ENCODE measurements around the gene SERPINA3. TPM values are rescaled to one million over a fixed set of nuclear protein-coding genes. Genes with fewer than 3 reads are reported as not detected.

The SERPINA3 gene
- total RNA-seq, 1 donor from 2014 or later = 33.9 TPM

DNA sequence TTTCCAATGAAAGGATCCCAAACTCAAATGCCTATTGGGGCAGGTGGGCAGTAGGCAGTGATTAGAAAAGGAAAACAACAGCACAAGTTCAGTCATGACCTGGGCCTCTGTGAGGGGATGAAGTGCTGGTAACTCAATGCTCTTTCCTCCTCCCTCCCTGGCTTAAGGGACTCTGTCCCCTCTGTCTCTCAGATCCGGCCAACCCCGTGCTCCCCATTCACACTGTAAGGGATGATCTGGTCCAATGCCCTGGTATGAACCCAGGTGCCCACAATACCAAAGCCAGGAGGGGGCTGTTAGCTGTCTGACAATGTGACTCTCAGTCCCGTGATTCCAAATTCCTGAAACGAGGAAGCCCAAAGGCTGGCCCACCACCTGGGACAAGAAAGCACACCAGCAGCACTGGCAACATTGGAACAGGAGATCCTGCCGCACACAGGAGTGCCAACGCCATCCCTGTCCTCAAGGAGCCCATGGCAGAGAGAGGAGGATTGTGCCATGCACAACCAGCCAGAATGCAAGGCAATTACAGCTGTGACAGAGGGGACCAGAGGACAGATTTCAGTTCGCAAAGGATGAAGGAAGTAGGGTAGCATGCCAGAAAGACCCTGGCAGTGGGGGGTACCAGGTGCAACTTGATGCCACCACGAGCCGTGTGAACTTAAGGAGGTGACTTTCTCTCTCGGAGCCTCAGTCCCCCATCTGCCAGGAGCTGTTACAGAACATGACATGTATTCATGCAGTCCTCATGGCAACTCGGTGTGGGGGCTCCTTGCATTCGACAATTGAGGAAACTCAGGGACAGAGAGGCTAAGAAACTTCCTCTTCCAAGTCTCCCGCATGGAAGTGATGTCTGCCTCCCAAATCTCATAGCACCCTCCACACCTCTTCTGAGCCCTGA, 37.6 kb downstream of the SERPINA3 start:
- H3K36me3 ChIP-seq (ENCODE audit: control insufficient read depth, insufficient read depth, low read length) = no peaks in the 10 kb centered on the region
- TF ChIP-seq, protein P1, sequence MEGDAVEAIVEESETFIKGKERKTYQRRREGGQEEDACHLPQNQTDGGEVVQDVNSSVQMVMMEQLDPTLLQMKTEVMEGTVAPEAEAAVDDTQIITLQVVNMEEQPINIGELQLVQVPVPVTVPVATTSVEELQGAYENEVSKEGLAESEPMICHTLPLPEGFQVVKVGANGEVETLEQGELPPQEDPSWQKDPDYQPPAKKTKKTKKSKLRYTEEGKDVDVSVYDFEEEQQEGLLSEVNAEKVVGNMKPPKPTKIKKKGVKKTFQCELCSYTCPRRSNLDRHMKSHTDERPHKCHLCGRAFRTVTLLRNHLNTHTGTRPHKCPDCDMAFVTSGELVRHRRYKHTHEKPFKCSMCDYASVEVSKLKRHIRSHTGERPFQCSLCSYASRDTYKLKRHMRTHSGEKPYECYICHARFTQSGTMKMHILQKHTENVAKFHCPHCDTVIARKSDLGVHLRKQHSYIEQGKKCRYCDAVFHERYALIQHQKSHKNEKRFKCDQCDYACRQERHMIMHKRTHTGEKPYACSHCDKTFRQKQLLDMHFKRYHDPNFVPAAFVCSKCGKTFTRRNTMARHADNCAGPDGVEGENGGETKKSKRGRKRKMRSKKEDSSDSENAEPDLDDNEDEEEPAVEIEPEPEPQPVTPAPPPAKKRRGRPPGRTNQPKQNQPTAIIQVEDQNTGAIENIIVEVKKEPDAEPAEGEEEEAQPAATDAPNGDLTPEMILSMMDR (IDR thresholded peaks at IDR 0.05; ENCODE audit: insufficient read depth, low read length, poor library complexity, severe bottlenecking) = no peak
- DNase-seq (ENCODE audit: low read depth) = no peak
- no peak overlapping the region for H3K4me3 ChIP-seq (ENCODE audit: low read depth, low read length)
- H3K27me3 ChIP-seq (ENCODE audit: control insufficient read depth, insufficient read depth, low read length) = no peaks in the 10 kb centered on the region

- H3K36me3 ChIP-seq (ENCODE audit: control insufficient read depth, insufficient read depth, low read length) = no peaks in the 10 kb centered on the region
These were observed 38.2 kb downstream of the SERPINA3 start for GRCh38 chr14:94650444-94650775.

DNA sequence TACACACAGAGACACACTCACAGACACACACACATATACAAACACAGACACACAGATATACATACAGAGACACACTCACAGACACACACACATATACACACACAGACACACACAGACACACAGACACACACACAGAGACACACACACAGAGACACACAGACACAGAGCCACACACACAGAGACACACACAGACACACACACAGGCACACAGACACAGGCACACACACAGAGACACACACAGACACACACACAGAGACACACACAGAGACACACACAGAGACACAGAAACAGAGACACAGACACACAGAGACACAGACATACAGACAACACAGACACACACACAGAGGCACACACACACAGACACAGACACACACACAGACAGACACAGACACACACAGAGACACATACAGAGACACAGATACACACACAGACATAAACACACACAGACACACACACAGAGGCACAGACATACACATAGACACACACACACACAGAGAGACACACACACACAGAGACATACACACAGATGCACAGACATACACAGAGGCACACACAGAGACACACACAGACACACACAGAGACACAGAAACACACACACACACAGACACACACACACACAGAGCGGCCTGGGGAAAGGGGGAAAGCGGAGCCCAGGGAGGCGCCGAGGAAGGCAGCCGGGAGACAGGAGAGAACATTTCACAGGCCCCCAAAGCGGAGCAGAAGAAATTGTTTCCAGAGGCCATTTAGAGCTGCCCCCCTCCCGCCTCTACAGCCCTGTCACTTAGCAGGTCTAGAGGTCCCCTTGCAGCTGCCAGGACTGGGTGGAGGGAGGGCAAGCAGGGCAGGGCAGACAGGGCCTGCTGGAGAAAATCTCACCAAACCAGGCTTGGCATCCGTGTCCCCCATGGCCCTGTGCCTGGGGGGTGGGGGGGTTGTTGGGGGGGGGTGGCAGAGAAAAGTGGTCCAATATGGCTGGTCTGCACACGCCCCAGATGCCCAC, 38.9 kb downstream of the SERPINA3 start:
- no peak for DNase-seq (ENCODE audit: low read depth)
- Histone ChIP-seq H3K4me3 (ENCODE audit: low read depth, low read length) (no peak overlapping the region), H3K36me3 (ENCODE audit: control insufficient read depth, insufficient read depth, low read length) (no peaks in the 10 kb centered on the region), H3K27me3 (ENCODE audit: control insufficient read depth, insufficient read depth, low read length) (no peaks in the 10 kb centered on the region)
- TF ChIP-seq, protein P1 (IDR thresholded peaks at IDR 0.05; ENCODE audit: insufficient read depth, low read length, poor library complexity, severe bottlenecking) = no peak

More at GRCh38 chr14:94650444-94650775, 38.2 kb downstream of the SERPINA3 start:
- H3K27me3 ChIP-seq (ENCODE audit: control insufficient read depth, insufficient read depth, low read length) = no peaks in the 10 kb centered on the region
- TF ChIP-seq, protein P1 (IDR thresholded peaks at IDR 0.05; ENCODE audit: insufficient read depth, low read length, poor library complexity, severe bottlenecking) = no peak
- no peak for DNase-seq (ENCODE audit: low read depth)
- H3K4me3 ChIP-seq (ENCODE audit: low read depth, low read length) = no peak overlapping the region

DNA sequence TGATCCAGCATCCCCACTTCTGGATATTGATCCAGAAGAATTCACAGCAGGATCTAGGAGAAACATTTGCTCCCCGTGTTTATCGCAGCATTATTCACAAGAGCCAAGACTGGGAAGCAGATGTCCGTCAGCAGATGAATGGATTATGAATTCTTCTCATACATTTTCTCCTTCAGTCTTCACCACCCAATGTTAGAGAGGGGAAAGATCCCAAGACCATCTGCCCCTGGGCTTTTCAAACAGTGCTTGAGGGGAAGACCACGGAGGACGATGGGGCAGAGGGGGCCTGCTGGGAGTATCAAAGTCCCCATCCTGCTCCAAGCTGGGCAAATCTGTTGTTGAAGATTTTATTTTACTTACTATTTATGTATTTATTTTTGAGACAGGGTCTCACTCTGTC, 41.1 kb downstream of the SERPINA3 start:
- H3K4me3 ChIP-seq (ENCODE audit: low read depth, low read length) = no peak overlapping the region
- DNase-seq (ENCODE audit: low read depth) = no peak
- H3K36me3 ChIP-seq (ENCODE audit: control insufficient read depth, insufficient read depth, low read length) = no peaks in the 10 kb centered on the region
- TF ChIP-seq, protein P1 (IDR thresholded peaks at IDR 0.05; ENCODE audit: insufficient read depth, low read length, poor library complexity, severe bottlenecking) = no peak
- no peaks in the 10 kb centered on the region for H3K27me3 ChIP-seq (ENCODE audit: control insufficient read depth, insufficient read depth, low read length)

DNA sequence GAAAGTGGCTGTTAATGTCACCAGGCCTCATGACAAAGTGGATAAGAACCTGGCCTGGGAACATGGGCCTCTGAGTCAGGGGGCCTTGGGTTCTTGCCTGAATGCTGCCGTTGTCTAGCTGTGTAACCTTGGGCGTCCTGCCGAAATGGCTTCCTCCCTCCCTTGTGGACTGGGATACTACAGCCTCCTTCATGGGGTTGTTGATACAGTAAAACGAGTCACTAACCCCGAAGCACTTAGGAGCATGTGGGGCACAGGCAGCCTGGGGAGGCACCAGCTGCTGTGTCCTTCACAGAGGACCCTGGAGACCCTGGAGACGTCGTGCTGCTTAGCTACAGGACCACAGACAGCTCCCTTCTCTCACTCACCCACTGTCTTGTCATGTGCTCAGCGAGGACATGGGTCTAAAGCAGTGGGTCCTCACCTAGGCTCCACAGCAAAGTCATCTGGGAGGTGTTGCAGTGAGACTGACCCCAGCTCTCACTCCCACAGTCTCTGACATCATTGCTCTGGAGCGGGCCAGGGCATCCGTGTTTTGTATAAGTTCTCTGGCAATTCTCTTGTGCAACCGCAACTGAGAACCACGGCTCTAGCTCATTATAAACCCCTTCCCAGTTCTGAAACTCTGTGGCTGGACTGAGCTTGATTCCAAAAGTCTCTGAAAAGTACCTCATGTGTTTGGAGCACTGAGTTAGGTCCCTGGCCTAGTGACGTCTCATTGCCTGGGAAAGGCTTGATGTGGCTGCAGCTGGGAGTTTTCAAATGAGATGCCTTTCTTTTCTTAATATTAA, 42.1 kb downstream of the SERPINA3 start:
- no peak overlapping the region for H3K4me3 ChIP-seq (ENCODE audit: low read depth, low read length)
- DNase-seq (ENCODE audit: low read depth) = no peak
- H3K27me3 ChIP-seq (ENCODE audit: control insufficient read depth, insufficient read depth, low read length) = no peaks in the 10 kb centered on the region
- H3K36me3 ChIP-seq (ENCODE audit: control insufficient read depth, insufficient read depth, low read length) = no peaks in the 10 kb centered on the region
- TF ChIP-seq, protein P1 (IDR thresholded peaks at IDR 0.05; ENCODE audit: insufficient read depth, low read length, poor library complexity, severe bottlenecking) = no peak
